Fibroblast of skin of right quadriceps (primary cell): ENCODE results near the gene PEAK1.
"Not testable (repeated sequence)": the region's sequence is repeated elsewhere in the genome, so short reads cannot be mapped to it uniquely, and the experiment has no call there.

Experiments used
- DNase-seq: peaks from one replicate; pipeline ENCODE4 v3.0.0-alpha.2; 2013

PEAK1 gene

GRCh38 chr15:77296773-77297337 is 123.0 kb downstream of the PEAK1 start:
- DNase-seq: no peak

GRCh38 chr15:77295446-77295845 is 124.5 kb downstream of the PEAK1 start:
- DNase-seq: peak; percentile 71

- DNase-seq: no peak
Measured at GRCh38 chr15:77292969-77293558, 126.8 kb downstream of the PEAK1 start.

DNA sequence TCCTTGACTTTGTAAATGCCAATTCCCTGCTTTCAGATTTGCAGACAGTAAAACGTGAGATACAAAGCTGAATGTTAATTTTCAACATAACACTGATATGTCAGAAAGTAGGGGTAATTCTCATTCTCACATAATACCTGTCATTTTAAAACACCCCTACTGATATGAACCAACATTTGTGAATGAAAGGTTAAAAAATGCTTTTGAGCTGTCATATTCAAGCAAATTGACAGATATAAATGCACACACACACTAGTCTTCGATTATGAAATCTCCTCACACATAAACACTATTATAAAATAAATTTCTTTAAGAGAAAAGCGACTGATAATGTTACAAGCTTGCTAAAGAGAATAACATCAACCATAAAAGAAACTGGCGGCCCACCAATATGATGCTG is 128.8 kb downstream of the PEAK1 start:
- DNase-seq: no peak

GRCh38 chr15:77287385-77287784 is 132.5 kb downstream of the PEAK1 start:
- no peak for DNase-seq

DNA sequence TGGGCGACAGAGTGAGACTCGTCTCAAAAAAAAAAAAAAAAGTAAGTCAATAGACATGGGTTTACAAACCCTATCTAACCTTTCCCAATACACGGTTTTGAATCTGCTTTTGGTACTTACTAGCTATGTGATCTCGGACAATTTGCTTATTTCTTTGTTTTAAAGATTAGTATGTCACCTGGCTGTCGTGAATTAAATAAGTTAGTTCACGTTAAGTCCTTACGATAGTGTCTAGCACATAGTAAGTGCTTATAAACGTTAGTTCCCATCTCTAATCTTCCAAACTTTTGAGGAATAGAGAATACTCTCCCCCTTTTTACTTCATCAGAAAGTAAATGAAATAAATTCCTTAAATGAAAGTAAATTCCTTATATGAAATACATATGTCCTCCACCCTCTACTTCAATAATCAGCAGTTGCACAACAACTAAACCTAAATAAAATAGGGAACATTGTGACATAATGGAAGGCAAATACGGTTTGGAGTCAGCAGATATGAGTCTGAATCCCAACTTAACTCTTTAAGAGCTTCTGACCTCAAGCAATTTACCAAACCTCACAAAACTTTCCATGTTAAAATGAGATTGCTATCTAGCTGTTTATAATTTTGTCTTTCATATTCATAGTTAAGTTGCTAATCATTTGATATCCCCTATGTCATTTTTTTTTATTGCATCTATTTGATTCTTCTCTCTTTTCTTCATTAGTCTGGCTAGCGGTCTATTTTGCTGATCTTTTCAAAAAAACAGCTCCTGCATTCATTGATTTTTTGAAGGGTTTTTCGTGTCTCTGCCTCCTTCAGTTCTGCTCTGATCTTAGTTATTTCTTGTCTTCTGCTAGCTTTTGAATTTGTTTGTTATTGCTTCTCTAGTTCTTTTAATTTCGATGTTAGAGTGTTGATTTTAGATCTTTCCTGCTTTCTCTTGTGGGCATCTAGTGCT is 134.6 kb downstream of the PEAK1 start:
- DNase-seq: no peak

DNA sequence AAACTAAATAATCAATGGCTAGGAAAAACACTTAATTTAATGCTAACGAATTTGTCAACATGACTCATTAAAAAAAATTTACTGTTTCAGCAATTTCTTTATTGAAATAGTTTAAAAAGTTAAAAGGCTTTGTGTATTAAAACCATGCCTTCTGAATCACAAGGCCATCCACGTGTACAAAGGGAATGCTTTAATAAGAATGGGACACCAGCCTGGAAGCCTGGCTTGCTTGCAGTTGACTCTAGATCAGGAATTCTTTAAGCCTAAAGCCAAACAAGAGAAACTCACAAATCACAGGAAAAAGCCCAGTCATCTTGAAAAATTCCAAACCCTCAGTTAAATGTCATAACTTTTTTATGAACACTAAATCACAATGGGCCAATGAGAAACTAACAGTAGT is 137.6 kb downstream of the PEAK1 start:
- DNase-seq: peak; percentile 93

GRCh38 chr15:77276943-77277342 is 143.0 kb downstream of the PEAK1 start:
- no peak for DNase-seq

GRCh38 chr15:77276096-77276495 is 143.8 kb downstream of the PEAK1 start:
- no peak for DNase-seq

DNA sequence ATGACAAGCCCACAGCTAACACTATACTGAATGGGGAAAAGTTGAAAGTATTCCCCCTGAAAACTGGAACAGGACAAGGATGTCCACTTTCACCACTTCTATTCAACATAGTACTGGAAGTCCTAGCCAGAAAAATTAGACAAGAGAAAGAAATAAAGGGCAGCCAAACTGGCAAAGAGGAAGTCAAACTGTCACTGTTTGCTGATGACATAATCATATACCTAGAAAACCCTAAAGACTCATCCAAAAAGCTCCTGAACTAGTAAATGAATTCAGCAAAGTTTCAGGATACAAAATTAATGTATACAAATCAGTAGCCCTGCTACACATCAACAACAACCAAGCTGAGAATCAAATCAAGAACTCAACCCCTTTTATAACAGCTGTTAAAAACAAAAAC is 146.8 kb downstream of the PEAK1 start:
- not testable (repeated sequence) for DNase-seq

DNA sequence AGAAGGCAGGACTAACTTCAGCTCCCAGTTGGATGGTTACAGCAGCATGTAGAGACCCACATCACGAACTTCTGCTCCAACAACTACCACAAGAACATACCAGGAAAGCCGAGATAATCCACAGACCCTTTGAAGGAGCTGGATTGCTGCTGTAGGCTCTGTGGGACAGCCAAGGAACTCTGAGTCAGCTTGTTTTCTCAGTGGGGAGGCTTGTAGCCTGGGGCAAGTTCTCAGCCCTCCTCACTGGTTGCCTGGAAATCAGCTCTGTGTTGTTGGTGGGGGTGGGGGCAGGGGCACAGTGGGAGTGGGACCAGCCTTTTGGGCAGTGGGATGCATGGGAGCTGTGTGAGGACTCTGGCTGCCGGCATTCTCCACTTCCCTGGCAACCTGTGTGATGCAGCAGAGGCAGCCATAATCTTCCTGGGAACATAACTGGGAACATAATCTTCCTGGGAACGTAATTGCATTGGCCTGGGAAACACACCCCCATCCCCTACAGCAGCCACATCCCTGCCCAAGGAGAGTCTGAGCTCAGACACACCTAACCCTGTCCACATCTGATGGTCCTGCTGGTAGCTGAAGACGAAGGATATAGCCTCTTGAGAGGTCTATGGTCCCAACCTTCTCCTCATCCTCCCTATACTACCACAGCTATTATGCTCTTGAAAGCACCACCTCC is 153.1 kb downstream of the PEAK1 start:
- peak; percentile 84 for DNase-seq

DNA sequence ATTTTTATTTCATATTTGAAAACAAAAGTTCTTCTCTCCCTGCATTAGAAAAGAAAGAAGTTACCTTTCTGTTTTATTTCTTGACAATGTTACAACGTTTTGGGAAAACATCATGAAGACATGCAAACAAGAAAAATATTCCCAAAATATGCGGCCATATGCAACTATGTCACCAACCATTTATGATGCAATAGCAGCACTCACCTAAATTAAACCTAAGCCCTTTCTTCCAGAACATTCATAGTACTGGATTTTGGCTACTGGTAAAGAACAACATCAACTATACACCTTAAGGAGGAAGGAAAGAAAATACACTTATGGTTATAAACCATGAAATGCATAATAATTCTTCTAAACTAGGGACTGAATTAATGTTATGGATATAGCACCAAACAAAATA is 164.5 kb downstream of the PEAK1 start:
- DNase-seq: no peak

- peak; percentile 49 for DNase-seq
Measured at GRCh38 chr15:77251662-77252061, 168.2 kb downstream of the PEAK1 start.

DNA sequence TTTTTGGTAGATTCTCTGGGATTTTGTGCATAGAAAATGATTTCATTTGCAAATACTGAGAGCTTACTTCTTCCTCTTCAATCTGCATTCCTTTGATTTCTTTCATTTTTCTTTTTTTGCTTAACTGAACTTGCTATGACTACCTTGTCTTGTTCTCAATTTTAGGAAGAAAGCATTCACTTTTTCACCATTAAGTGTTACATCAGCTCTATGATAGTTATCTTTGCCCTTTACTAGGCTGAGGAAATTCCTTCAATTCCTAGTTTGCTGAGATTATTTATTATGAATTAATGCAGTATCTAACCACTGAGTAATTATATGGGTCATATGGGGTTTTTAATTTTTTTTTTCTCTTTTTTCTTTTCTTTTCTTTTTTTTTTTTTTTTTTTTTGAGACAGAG is 172.8 kb downstream of the PEAK1 start:
- peak; percentile 21 for DNase-seq

- DNase-seq: no peak
Measured at GRCh38 chr15:77243716-77244401, 176.0 kb downstream of the PEAK1 start.

DNA sequence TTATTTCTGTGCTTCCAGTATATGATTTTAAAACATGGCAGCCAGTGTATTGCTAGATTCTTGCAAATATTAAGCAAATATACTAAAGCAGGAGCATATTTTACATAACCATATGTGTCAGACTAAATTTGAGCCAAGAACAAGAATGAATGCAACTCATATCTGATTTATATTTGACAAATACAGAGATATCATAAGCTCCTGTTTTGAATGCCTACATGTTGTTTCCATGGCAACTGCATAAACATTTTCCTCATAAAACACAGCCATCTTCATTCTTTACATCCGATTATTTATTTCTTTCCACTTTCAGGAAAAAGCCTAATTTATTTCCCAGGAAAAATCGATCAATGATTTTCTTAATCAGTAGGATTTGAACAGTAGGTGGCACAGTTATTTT is 176.8 kb downstream of the PEAK1 start:
- peak; percentile 51 for DNase-seq

- DNase-seq: peak; percentile 66
Measured at GRCh38 chr15:77239882-77240608, 179.9 kb downstream of the PEAK1 start.

- no peak for DNase-seq
Measured at GRCh38 chr15:77235566-77235965, 184.3 kb downstream of the PEAK1 start.

- DNase-seq: no peak
Measured at GRCh38 chr15:77228828-77229227, 191.1 kb downstream of the PEAK1 start.

DNA sequence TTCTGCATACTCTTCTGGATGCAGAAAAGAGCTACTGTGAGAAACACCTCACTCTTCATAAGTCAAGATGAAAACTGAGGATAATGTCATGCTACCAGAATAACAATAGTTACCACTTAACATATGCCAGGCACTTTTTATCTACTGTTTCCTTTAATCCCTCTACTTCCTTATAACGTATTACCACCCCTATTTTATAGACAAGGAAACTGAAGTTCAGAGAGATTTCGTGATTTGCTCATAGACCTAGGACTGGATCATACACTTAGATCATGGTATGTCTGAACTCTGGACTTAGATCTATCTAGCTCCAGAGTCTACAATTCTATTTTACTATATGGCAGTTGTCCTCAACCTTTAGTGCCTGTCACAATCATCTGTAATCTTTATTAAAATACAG is 193.3 kb downstream of the PEAK1 start:
- DNase-seq: no peak

DNA sequence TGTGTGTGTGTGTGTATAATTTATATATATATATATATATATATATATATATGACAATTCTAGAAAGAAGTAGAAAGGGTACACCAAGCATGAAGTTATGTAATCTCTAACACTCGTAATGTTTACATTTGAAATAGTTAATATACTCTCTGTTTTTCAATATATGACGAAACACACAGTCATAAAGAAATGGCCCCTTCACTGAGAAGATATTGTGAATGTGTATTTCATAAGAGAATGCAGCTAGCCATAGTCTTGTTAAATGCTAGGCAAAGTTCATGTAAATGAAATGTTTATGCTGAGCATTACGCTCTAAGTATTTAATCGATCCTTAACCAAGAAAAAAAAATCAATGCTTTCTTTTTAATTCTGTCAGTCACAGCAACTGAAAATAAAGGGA is 194.3 kb downstream of the PEAK1 start:
- DNase-seq: peak; percentile 24

GRCh38 chr15:77225088-77225487 is 194.8 kb downstream of the PEAK1 start:
- peak; percentile 24 for DNase-seq
